GM21360 (cell line): ENCODE results near the gene DDX5.
"Not testable (repeated sequence)": the region's sequence is repeated elsewhere in the genome, so short reads cannot be mapped to it uniquely, and the experiment has no call there.

Experiments
- ATAC-seq: cut with Tn5 transposase; IDR thresholded peaks from one replicate; pipeline ENCODE4 v1.9.1; 2021; ENCODE audit warnings: mild to moderate bottlenecking, moderate library complexity; ENCODE audit not compliant: unreplicated experiment

DDX5 gene

DNA sequence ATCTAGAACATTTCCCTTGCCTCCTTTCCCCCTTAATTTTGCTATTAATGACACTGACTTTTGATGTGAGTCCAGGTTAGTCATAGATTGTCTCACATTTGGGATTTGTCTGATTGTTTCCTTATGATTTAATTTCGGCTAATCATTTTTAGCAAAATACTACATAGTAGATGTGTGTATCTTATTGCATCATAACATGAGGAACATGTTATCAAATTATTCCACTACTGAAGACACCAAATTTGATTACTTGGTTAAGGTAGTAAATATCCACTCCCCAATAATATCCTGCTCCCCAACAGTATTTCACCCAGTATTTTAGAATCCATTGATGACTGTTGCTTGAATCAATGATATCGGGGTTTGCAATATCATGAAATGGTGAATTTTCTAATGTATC, 12.0 kb downstream of the DDX5 start:
- ATAC-seq = no peak

DNA sequence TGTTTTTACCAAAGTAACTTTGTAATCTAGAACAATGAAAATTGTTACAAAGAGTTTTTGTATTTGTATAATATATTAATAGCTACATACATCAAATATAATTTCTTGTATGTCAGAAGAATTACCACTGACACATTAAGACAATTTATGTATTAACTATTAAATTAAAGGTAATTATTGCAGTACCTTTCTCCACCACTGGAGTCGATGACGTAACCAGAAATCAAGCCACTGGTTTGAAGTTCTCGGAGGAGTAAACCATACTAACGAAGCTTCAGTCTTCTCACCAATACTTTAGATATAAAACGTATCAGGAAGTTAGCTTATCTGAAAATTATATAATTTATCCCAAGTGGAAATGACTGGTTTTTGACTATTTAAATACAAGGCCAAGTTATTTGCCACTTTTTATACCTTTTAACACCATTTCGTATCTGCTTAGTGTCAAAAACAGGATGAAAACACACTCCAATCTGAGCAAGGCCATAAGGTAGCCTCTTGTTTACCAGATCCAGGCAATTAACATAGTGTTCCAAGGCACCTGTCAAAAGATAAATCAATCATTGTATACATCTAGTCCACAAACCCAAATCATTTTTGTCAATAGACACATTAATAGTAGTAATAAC, 13.5 kb downstream of the DDX5 start:
- no peak for ATAC-seq

DNA sequence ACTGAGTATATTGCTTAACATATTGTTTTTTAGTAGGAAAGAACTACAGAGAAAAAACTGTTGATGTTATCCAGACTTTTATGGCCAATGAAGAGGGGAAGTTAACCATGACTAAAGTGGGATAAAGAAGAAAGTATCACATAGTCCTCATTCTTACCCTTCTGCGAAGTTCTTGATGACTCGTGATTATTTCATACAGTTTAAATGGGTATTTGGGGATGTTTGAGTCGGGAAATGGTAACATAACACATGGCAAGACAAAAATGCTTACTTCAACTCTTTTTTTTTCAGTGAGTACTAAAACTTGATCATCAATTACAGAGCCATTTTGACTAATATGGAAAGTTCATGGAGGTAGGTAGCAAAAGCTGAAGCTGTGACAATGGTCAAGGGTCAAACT, 14.1 kb downstream of the DDX5 start:
- no peak for ATAC-seq

DNA sequence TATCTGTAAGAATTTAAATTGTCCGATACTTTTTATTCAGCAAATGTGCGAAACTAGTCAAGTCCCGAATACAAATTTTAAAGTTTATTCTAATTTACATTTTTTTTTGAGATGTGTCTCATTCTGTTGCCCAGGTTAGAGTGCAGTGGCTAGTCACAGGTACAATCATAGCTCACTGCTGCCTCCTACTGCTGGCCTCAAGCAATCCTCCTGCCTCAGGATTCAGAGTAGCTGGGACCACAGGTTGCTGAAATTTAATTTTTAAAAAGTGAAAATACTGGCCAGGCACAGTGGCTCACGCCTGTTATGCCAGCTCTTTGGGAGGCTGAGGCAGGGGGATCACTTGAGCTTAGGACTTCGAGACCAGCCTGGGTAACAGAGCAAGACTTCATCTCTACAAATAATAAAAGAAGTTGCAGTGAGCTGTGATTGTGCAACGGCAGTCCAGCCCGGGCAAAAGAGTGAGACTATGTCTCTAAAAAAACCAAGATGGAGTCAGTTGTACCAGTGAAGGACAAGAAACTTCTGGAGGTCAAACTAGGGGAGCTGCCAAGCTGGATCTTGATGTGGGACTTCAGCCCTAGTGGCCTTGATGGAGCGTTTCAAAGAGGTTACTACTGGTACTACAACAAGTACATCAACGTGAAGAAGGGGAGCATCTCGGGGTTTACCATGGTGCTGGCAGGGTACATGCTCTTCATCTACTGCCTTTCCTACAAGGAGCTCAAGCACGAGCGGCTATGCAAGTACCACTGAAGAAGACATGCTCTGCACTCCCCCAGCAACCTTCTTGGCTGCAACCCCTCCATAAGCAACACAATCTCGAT, 14.8 kb downstream of the DDX5 start:
- ATAC-seq = no peak

DNA sequence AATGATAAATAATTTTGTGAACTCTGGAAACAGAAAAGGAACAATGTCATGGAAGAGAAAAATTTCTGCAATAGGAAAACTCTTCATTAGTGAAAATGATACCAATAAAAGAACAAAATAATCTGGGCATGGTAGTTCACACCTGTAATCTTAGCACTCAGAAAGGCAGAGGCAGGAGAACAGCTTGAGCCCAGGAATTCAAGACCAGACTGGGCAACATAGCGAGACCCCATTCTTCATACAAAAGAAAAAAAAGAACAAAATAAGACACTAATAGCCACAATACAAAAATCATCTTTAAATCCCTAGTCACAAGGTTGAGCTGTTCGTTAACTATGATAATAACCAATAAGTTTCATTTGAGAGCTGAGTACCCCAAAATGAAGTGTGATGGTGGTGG, 17.8 kb downstream of the DDX5 start:
- ATAC-seq = no peak

DNA sequence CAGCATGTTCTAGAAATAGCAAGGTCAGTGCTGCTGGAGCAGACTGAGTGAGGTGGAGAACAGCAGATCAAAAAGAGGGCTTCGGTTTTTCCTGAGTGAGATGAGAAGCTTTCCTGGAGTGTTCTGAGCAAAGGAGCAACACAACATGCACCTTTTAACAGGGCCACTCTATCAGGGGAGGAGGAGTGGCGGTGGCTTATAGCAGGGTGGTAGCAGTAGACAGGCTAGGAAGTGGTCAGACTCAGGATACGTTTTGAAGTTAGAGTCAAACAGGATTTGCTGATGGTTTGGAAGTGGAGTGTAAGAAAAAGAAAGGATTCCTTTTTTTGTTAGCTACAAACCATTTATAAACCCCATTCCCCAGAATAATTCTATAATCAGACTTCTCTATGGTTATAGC, 21.7 kb downstream of the DDX5 start:
- no peak for ATAC-seq

DNA sequence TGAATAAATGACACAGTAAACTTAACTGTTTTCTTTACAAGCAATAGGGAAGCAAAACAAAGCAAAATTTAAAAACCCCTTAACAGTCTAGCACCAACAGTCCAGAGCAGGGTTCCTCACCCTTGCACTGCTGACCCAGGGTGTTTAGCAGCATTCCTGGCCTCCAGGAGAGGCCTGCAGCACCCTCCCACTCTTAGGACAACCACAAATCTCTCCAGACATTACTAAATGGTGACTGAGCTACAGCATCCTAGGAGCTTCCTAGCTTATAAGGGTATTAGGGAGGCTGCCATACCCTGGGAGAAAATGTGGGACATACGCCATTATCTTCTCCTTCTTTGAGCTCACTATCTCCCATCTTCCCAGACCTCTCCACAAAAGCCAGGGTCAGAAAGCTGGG, 25.1 kb downstream of the DDX5 start:
- ATAC-seq = no peak

DNA sequence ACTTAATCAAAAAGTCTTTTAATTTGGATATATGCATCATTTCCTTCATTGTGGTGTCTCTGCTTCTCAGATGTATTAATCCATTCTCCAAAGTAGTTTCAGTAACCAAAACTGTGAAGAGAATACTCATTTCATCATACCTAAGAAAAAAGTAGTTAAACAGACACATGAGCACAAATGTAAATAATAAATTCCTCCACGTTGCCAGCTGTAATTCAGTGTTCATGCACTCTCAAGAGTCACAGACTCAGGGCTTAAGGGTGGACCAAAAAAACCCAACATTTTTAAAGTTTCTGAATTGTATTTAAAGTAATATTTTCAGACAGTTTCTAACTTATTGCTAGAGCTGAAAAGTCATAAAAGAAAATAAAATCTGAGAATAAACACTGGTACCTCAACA, 28.2 kb downstream of the DDX5 start:
- ATAC-seq = no peak

DNA sequence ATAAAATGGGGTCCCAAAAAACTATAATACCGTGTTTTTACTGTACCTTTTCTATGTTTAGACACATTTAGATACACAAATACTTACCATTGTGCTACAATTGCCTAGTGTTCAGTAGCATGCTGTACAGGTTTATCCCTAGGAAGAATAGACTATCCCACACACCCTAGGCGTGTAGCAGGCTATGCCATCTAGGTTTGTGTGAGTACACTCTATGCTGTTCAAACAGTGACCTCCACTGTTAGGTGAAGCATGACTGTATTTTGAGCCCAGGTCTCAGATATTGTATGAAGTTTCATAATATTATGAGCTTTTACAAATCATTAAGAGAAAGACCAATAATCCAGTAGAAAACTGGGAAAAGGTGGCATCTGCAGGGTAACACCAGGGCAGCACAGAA, 33.5 kb downstream of the DDX5 start:
- no peak for ATAC-seq

DNA sequence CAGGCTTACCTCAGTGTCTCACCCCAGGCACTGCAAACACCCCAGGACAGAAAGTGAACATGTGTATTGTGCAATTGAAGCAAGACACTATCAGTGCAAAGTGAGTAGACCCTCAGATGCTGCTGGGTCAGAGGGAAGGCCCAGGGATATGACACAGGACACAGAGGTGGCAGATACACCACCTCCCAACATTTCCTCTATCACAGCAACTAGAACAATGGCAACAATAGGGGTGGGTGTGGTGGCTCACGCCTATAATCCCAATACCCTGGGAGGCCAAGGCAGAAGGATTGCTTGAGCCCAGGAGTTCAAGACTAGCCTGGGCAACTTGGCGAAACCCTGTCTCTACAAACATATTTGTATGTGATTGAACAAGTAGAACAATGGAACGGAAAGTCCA, 34.6 kb downstream of the DDX5 start:
- no peak for ATAC-seq

DNA sequence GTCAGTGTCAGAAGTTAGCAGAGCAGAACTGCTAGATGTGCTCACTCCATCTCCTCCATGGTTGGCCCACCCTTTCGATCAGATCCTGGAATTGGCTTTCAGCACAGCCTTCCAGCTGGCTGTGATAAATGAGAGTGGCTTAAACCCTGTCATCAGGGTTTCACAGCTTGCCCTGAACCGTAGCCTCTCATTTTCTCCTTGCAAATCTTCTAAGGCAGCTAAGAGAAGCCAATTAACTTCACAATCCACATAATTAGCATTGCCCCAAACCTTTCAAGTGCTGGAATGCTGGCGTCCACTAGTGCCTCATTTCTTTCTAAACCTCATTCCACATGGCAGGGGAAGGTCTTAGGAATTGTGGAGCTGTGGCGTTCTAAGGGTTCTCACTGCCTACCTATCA, 35.5 kb downstream of the DDX5 start:
- ATAC-seq = no peak

DNA sequence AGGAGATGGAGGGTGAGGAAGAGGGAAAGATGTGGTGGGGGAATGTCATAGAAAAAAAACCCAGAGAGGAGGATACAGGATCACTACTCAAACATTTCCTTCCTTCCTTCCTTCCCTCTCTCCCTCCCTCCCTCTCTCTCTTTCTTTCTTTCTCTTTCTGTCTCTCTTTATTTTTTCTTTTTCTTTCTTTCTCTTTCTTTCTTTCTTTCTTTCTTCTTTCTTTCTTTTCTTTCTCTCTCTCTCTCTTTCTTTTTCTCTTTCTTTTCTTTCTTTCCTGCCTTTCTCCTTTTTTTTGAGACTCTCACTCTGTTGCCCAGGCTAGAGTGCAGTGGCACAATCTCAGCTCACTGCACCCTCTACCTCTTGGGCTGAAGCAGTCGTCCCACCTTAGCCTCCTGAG, 39.3 kb downstream of the DDX5 start:
- ATAC-seq = not testable (repeated sequence)

DNA sequence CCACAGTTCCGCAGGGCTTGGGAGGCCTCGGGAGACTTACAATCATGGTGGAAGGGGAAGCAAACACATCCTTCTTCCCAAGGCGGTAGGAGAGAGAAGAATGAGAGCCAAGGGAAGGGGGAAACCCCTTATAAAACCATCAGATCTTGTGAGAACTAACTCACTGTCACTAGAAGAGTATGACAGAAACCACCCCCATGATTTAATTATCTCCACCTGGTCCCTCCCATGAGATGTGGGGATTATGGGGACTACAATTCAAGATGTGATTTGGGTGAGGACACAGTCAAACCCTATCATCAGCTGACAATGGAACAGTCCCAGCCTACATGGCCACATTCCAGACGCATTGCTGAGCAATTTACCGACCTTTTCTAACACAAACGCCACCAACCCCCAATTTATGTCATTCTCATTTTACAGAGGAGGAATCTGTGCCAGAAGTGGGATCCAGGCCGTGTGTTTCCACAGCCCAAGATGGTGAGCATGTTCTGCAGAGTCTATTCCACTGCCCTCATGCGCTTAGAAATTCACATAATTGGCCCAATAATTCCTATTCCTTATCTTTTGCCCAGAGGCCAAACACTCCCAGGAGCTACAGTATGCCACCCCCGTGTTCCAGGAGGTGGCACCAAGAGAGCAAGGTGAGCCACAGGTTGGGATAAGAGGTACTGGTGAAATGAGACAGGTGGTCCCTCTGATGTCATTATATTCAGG, 39.9 kb downstream of the DDX5 start:
- no peak for ATAC-seq

DNA sequence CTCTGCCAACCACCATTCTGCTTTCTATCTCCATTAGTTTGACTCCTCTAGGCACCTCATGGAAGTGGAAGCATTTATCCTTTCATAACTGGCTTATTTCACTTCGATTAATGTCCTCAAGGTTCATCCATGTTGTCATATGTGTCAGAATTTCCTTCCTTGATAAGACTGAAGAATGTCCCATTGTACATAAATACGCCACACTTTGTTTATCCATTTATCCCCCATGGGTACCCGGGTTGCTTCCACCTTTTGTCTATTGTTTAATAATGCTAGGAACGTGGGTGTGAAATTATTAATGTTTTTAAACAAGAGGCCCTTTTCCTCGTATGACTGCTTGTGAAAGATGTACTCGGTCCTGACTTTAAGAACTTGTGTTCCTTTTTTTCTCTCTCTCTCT, 44.3 kb downstream of the DDX5 start:
- ATAC-seq = no peak

DNA sequence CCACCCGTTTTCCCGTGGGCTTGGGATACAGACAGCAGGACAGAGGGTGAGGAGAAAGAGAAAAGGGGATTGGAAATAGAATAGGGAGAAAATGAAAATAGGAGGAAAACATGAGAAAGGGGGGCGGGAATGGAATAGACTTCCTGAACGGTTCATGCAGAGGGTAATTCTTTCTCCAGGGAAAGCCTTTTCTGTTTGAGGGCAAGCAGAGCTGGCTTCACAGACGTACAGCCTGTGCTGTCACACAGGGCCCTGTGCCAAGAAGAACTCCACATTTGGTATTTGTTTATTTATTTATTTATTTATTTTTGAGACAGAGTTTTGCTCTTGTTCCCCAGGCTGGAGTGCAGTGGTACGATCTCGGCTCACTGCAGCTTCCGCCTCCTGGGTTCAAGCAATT, 45.1 kb downstream of the DDX5 start:
- ATAC-seq = no peak

DNA sequence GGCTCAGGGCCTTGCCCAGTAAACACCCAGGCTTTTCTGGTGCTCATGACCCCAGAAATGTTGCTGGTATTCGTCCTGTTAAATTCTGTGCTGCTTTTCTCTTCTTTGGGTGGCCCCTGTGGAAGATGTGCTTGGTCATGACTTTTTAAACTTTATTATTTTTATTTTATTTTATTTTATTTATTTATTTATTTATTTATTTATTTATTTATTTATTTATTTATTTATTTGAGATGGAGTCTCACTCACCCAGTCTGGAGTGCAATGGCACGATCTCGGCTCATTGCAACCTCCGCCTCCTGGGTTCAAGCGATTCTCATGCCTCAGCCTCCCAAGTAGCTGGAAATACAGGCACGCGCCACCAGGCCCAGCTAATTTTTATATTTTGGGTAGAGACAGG, 46.3 kb downstream of the DDX5 start:
- ATAC-seq = not testable (repeated sequence)

DNA sequence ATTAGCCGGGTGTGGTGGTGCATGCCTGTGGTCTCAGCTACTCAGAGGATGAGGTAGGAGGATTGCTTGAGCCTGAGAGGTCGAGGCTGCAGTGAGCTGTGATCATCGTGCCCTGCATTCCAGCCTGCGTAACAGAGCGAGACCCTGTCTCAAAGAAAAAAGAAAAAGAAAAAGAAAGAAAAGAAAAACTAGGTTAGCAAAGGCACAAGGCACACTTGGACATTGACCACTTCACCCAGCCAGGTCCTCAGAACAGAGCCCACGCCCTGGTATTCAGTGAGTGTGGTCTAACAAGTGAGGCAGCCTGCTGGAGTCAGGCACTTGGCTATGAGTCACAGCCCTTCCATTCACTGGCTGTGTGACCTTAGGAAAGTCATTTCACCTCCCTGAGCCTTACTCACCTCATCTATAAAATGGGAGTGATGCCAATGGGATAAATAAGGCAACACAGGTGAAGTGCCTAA, 46.8 kb downstream of the DDX5 start:
- ATAC-seq = no peak

DNA sequence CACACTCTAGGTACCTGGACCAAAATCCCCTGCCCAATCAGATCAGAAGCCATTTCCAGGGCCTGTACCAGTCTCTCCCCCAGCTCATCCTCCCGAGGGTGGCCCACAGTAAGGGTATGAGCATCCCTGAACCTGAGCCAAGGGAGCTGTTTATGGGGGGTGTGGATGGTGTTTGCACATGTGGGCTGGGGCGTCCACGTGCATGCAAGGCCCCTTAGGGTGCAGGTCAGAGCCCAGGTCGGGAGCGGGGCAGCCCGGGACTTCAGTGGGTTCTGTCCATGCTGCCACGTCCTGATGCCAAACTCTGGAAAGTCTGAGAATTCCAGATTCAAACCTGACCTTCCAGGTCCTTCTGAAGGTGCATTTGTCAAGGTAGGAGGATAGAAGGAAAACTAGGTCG, 47.3 kb downstream of the DDX5 start:
- ATAC-seq = no peak

DNA sequence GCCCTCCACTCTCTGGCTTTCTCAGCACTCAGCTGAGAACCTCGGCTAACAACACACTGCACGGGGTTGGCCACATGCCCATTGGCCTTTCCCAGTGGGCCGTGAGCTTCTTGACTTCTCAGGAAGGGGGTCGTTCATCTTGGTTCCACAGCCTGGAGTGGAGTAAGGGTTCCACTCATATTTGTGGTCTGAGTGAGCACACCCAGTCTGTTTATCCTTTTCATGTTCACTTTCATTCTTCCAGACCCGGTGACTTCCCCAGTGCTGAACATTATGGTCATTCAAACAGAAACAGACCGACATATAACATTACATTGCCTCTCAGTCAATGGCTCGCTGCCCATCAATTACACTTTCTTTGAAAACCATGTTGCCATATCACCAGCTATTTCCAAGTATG, 48.9 kb downstream of the DDX5 start:
- no peak for ATAC-seq

DNA sequence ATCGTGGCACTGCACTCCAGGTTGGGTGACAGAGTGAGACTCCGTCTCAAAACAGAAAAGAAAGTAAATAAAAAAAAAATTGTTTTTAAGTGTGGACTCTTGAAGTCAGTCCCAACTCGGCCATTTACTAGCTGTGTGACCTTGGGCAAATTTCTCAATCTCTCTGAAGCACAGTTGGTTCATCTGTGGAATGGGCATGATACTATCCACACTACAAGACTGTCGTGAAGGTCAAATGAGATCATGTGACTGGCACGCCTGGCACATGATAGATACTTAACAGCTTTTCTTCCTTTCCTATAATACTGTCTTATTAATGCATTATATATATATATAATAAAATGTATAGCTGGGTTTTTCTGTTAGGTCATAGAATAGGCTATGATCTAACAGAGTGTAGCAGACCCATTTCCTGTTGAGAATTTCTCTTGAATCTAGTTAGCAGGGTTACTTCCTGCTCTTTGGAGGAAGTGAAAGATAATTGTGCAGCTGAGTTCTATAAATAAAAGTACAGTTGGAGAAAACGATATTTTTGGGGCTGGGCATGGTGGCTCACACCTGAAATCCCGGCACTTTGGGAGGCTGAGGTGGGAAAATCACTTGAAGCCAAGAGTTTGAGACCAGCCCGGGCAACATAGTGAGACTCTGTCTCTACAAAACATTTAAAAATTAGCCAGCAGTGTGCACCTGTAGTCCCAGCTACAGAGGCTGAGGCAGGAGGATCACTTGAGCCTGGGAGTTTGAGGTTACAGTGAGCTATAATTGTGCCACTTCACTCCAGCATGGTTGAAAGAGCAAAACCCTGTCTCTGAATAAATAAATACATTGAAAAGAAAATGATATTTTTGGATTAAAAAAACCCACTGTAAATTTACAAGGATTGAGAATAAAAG, 49.9 kb downstream of the DDX5 start:
- no peak for ATAC-seq

DNA sequence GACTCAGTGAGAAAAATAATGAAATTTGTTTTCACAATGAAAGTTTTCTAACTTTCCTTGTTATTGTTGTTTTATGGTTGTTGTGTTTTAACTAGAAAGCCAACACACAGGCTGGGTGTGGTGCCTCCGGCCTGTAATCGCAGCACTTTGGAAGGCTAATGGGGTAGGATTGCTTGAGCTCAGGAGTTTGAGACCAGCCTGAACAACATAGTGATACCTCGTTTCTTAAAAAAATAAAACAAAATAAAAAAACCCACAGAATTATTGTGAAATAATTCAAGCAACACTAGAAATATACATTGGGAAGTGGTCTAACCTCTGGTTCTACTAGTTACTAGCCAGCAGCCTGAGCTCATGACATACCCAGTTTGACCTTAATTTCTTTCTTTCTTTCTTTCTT, 56.5 kb downstream of the DDX5 start:
- ATAC-seq = no peak
